Measurements from ENCODE around the gene TMEM176A.
"Not testable (repeated sequence)": the region's sequence is repeated elsewhere in the genome, so short reads cannot be mapped to it uniquely, and the experiment has no call there.

The TMEM176A gene

GRCh38 chr7:150788474-150789269 is 11.9 kb upstream of the TMEM176A start:
- DNase-seq (ENCODE audit: low spot score) = no peak

- DNase-seq (ENCODE audit: low spot score) = no peak
Observed at GRCh38 chr7:150790416-150791075, 10.0 kb upstream of the TMEM176A start.

GRCh38 chr7:150791304-150791703 is 9.3 kb upstream of the TMEM176A start:
- no peak for DNase-seq (ENCODE audit: low spot score)

GRCh38 chr7:150791746-150792452 is 8.7 kb upstream of the TMEM176A start:
- no peak for DNase-seq (ENCODE audit: low spot score)

GRCh38 chr7:150793569-150794238 is 6.9 kb upstream of the TMEM176A start:
- DNase-seq (ENCODE audit: low spot score) = no peak

GRCh38 chr7:150797661-150798060 is 2.9 kb upstream of the TMEM176A start:
- DNase-seq (ENCODE audit: low spot score) = no peak

- DNase-seq (ENCODE audit: low spot score) = no peak
Observed at GRCh38 chr7:150799156-150799555, 1.4 kb upstream of the TMEM176A start.

GRCh38 chr7:150799741-150800580 is 608 bp upstream of the TMEM176A start, which contains the start of gene TMEM176B:
TMEM176B (minus strand) TSS chr7:150800364; CDS start chr7:150796569, 3,795 bp downstream.
- DNase-seq (ENCODE audit: low spot score) = no peak

- no peak for DNase-seq (ENCODE audit: low spot score)
Observed at GRCh38 chr7:150801242-150801945, 825 bp downstream of the TMEM176A start.

GRCh38 chr7:150801946-150802771 is 1.6 kb downstream of the TMEM176A start:
- no peak for DNase-seq (ENCODE audit: low spot score)

GRCh38 chr7:150803161-150803860 is 2.7 kb downstream of the TMEM176A start:
- DNase-seq (ENCODE audit: low spot score) = no peak

- DNase-seq (ENCODE audit: low spot score) = no peak
Observed at GRCh38 chr7:150804802-150805201, 4.2 kb downstream of the TMEM176A start.

GRCh38 chr7:150805864-150806263 is 5.3 kb downstream of the TMEM176A start:
- no peak for DNase-seq (ENCODE audit: low spot score)

GRCh38 chr7:150806454-150806853 is 5.9 kb downstream of the TMEM176A start:
- DNase-seq (ENCODE audit: low spot score) = no peak

- DNase-seq (ENCODE audit: low spot score) = no peak
Observed at GRCh38 chr7:150806863-150807262, 6.3 kb downstream of the TMEM176A start.

- DNase-seq (ENCODE audit: low spot score) = not testable (repeated sequence)
Observed at GRCh38 chr7:150807616-150808438, 7.3 kb downstream of the TMEM176A start.

GRCh38 chr7:150814328-150815001 is 13.9 kb downstream of the TMEM176A start:
- DNase-seq (ENCODE audit: low spot score) = no peak

- no peak for DNase-seq (ENCODE audit: low spot score)
Observed at GRCh38 chr7:150818971-150819370, 18.4 kb downstream of the TMEM176A start.

Measured in CD4-positive, alpha-beta T cell treated with Interleukin-6 at 100 ng/mL for 8 hours (primary cell).